ENCODE results near the gene RAPSN.
A peak's percentile ranks its signal among the peaks of the same experiment; 100 is the strongest.

Gene RAPSN

DNA sequence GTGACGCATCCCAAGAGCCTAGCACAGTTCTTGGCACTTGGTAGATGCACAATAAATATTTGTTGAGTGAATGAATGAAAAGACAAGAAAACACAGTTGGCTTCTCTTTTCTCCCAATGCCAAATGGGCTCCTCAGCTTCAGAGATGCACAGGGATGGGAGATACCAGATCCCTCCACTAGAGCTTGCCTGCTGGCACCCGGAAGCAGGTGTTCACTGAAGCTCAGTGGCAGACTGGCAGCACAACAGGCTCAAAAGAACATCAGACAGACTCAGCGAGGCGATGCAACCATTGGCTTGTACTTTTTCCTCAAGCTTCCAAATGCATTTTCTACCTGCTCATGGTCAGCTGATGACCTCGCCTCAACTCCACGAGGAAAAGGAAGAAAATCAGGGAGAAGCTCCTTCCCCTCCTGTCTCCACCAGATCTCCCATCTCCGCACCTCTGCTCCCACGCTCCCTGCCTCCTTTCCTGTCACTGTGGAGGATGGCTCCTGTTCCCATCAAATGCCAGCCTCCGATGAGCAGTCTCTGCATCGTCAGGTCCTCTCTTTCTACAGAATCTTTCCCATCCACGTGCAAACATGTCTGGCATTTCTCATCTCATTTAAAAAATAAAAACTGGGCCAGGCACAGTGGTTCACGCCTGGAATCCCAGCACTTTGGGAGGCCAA lies 5.8 kb downstream of the RAPSN start:
- H3K4me3 ChIP-seq (ENCODE audit: low read length) = no peak overlapping the region
- TF ChIP-seq, protein P1, sequence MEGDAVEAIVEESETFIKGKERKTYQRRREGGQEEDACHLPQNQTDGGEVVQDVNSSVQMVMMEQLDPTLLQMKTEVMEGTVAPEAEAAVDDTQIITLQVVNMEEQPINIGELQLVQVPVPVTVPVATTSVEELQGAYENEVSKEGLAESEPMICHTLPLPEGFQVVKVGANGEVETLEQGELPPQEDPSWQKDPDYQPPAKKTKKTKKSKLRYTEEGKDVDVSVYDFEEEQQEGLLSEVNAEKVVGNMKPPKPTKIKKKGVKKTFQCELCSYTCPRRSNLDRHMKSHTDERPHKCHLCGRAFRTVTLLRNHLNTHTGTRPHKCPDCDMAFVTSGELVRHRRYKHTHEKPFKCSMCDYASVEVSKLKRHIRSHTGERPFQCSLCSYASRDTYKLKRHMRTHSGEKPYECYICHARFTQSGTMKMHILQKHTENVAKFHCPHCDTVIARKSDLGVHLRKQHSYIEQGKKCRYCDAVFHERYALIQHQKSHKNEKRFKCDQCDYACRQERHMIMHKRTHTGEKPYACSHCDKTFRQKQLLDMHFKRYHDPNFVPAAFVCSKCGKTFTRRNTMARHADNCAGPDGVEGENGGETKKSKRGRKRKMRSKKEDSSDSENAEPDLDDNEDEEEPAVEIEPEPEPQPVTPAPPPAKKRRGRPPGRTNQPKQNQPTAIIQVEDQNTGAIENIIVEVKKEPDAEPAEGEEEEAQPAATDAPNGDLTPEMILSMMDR (conservative IDR thresholded peaks at IDR 0.05; ENCODE audit: low read length) = no peak
- no peak for DNase-seq (ENCODE audit: low read depth)

DNA sequence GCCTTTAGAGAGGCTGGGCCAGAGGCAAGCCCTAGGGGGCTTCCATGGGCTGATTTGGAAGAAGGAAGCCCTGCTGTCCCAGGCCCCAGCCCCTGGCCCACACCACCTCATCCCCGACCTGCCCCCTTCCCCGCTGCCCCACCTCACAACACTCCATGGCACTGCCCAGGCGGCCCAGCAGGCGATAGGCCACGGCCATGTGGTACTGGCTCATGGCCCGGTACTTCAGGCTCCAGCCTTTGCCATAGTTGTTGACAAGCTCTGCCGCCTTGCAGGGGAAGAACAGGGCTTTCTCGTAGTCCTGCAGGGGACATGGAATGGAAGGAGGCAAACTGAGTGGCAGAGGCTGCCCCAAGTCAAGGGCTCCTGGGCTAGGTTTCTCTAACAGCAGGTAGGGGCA lies 6.4 kb downstream of the RAPSN start:
- TF ChIP-seq, protein P1 (conservative IDR thresholded peaks at IDR 0.05; ENCODE audit: low read length) = no peak
- H3K4me3 ChIP-seq (ENCODE audit: low read length) = no peak overlapping the region
- DNase-seq (ENCODE audit: low read depth) = no peak

DNA sequence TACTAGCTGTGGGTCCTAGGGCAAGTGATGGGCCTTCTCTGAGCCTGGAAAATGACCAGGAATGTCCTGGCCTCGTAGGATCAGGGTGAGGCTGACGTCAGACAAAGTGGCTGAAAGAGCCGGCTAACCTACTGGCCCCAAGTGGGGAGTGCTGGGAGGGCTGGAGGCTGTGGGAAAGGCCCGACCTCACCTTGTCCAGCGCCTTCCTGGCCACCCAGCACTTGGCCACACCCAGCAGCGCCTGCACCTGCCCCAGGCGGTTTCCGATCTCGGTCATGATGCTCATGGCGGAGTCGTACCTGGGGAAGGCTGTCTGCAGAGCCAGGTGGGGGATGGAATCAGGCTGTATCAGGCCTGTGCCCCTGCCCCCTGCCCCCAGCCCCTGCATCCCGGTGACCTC lies 7.5 kb downstream of the RAPSN start:
- no peak for DNase-seq (ENCODE audit: low read depth)
- TF ChIP-seq, protein P1 (conservative IDR thresholded peaks at IDR 0.05; ENCODE audit: low read length) = no peak
- no peak overlapping the region for H3K4me3 ChIP-seq (ENCODE audit: low read length)

GRCh38 chr11:47440054-47440476 lies 8.9 kb downstream of the RAPSN start:
- TF ChIP-seq, protein P1 (conservative IDR thresholded peaks at IDR 0.05; ENCODE audit: low read length) = no peak
- DNase-seq (ENCODE audit: low read depth) = no peak
- H3K4me3 ChIP-seq (ENCODE audit: low read length) = no peak overlapping the region

GRCh38 chr11:47438721-47439120 lies 10.2 kb downstream of the RAPSN start:
- no peak for DNase-seq (ENCODE audit: low read depth)
- no peak overlapping the region for H3K4me3 ChIP-seq (ENCODE audit: low read length)
- TF ChIP-seq, protein P1 (conservative IDR thresholded peaks at IDR 0.05; ENCODE audit: low read length) = no peak

GRCh38 chr11:47437746-47438418 lies 11.1 kb downstream of the RAPSN start:
- TF ChIP-seq, protein P1 (conservative IDR thresholded peaks at IDR 0.05; ENCODE audit: low read length) = no peak
- no peak overlapping the region for H3K4me3 ChIP-seq (ENCODE audit: low read length)
- DNase-seq (ENCODE audit: low read depth) = peak; percentile 26

- DNase-seq (ENCODE audit: low read depth) = no peak
- no peak overlapping the region for H3K4me3 ChIP-seq (ENCODE audit: low read length)
- TF ChIP-seq, protein P1 (conservative IDR thresholded peaks at IDR 0.05; ENCODE audit: low read length) = no peak
These were observed 11.7 kb downstream of the RAPSN start for GRCh38 chr11:47437218-47437745.

All from AG10803 (cell line).